Gastroesophageal sphincter (tissue), 3 donors: Measurements from ENCODE around the gene PLXNA2.

Source experiments
- CTCF ChIP-seq, 4 experiments: fragments of 200-600 bp in 2 of 4; fragments of 450-650 bp in 2 of 4; sonication (generic) in 1 of 4; IDR thresholded peaks; one replicate each; pipeline ENCODE4 v1.5.1; 2017 to 2019; ENCODE audit warnings: antibody characterized with exemption in 4 of 4, mild to moderate bottlenecking in 2 of 4, moderate library complexity in 2 of 4
- POLR2A ChIP-seq, 2 donors: fragments of 450-650 bp; IDR thresholded peaks; one replicate each; pipeline ENCODE4 v1.6.1; 2017; ENCODE audit warnings: antibody characterized with exemption in 2 of 2, mild to moderate bottlenecking in 2 of 2, moderate library complexity in 1 of 2

GRCh38 chr1:208189183-208189582 is 55.0 kb downstream of the PLXNA2 start:
- TF ChIP-seq CTCF (IDR thresholded peaks at IDR 0.05) (no peak), POLR2A (IDR thresholded peaks at IDR 0.05) (no peak)
